ENCODE results near the gene SYMPK.

The SYMPK gene

GRCh38 chr19:45766869-45767346 is 96.0 kb downstream of the SYMPK start:
- no peak for TF ChIP-seq CTCF (IDR thresholded peaks at IDR 0.05; ENCODE audit: extremely low read depth, missing control alignments)
- DNase-seq (ENCODE audit: low spot score), result no peak

- DNase-seq (ENCODE audit: low spot score), result no peak
- no peak for TF ChIP-seq CTCF (IDR thresholded peaks at IDR 0.05; ENCODE audit: extremely low read depth, missing control alignments)
Measured at GRCh38 chr19:45766296-45766868, 96.6 kb downstream of the SYMPK start.

GRCh38 chr19:45765702-45766295 is 97.1 kb downstream of the SYMPK start:
- DNase-seq (ENCODE audit: low spot score), result no peak
- no peak for TF ChIP-seq CTCF (IDR thresholded peaks at IDR 0.05; ENCODE audit: extremely low read depth, missing control alignments)
